Ishikawa (cell line): ENCODE measurements around the gene ABL1.

Experiments
- CEBPB ChIP-seq: IDR thresholded peaks from 2 replicates; pipeline ENCODE4 v1.6.1; 2012
- CREB1 ChIP-seq: IDR thresholded peaks from 2 replicates; pipeline ENCODE4 v1.6.1; 2012; ENCODE audit warnings: low read depth
- EGR1 ChIP-seq: IDR thresholded peaks from 2 replicates; pipeline ENCODE4 v1.6.1; 2012
- EP300 ChIP-seq: IDR thresholded peaks from 2 replicates; pipeline ENCODE4 v1.6.1; 2012; ENCODE audit warnings: borderline replicate concordance
- FOXM1 ChIP-seq: IDR thresholded peaks from 2 replicates; pipeline ENCODE4 v1.6.1; 2012; ENCODE audit warnings: low read depth, borderline replicate concordance
- NFIC ChIP-seq: IDR thresholded peaks from 2 replicates; pipeline ENCODE4 v1.6.1; 2012
- RAD21 ChIP-seq: IDR thresholded peaks from 2 replicates; pipeline ENCODE4 v1.6.1; 2012; ENCODE audit warnings: low read depth
- REST ChIP-seq: IDR thresholded peaks from 2 replicates; pipeline ENCODE4 v1.6.1; 2012; ENCODE audit warnings: low read depth, mild to moderate bottlenecking
- TAF1 ChIP-seq: IDR thresholded peaks from 2 replicates; pipeline ENCODE4 v1.6.1; 2012; ENCODE audit warnings: low read depth, mild to moderate bottlenecking
- TCF12 ChIP-seq: IDR thresholded peaks from 2 replicates; pipeline ENCODE4 v1.6.1; 2012; ENCODE audit warnings: low read depth
- TEAD4 ChIP-seq: IDR thresholded peaks from 2 replicates; pipeline ENCODE4 v1.6.1; 2012
- YY1 ChIP-seq: IDR thresholded peaks from 2 replicates; pipeline ENCODE4 v1.6.1; 2012; ENCODE audit warnings: low read depth
- ZBTB7A ChIP-seq: IDR thresholded peaks from 2 replicates; pipeline ENCODE4 v1.6.1; 2012; ENCODE audit warnings: low read depth
- TF ChIP-seq, protein P1 (sequence below): IDR thresholded peaks from 2 replicates; pipeline ENCODE4 v1.6.1; 2012
- TF ChIP-seq, protein P2 (sequence below): IDR thresholded peaks from 2 replicates; pipeline ENCODE4 v1.6.1; 2012

ABL1 gene

GRCh38 chr9:130858739-130859705 is 24.0 kb downstream of the ABL1 start:
- TF ChIP-seq NFIC (no peak), CEBPB (no peak), RAD21 (no peak), CREB1 (no peak), FOXM1 (no peak), REST (no peak), TEAD4 (no peak), EGR1 (no peak), EP300 (no peak), YY1 (no peak), TCF12 (no peak), TAF1 (no peak), ZBTB7A (no peak)
- TF ChIP-seq, protein P1, sequence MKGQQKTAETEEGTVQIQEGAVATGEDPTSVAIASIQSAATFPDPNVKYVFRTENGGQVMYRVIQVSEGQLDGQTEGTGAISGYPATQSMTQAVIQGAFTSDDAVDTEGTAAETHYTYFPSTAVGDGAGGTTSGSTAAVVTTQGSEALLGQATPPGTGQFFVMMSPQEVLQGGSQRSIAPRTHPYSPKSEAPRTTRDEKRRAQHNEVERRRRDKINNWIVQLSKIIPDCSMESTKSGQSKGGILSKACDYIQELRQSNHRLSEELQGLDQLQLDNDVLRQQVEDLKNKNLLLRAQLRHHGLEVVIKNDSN = no peak
- TF ChIP-seq, protein P2, sequence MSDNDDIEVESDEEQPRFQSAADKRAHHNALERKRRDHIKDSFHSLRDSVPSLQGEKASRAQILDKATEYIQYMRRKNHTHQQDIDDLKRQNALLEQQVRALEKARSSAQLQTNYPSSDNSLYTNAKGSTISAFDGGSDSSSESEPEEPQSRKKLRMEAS = no peak

DNA sequence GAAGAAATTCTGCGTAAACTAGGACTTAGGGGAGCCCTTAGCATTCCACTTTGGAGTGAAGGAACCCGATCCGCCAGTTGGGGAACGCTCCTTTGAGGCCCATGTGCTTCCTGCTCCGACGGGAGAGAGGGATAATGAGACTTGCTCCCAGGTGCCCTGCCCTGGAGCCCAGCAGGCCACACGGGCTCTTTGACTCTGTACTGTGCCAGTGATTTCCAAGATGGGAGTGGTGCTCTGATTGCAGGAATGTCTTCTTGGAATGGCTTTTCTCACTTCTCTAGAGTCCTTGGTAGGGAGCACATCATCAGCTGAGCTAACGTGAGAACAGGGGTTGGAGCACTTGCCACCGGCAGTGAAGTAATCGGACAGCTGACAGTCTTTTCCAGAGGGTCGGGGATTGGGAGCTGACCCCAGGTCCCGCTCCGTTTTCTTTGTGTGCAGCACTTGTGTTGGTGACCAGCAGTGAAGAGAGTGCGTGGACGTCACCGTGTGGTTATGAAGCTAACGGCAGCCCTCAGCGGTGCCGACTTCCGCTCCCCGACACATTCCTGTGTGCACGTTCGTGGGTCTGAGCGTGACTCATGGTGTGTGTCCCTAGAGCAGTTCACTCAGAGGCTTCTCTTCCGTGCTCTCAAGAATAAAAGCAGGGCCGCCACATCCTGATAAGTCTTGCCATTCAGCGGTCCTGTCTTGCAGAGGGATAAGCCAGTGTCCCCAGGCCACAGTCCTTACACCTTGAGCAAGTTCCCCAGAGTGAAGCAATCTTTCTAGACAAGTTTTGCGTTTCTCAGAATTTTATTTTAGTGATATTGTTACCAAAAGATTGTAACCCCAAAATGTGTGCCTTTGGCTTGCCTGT is 25.6 kb downstream of the ABL1 start:
- TF ChIP-seq REST = no peak
- TF ChIP-seq, protein P1 = no peak
- no peak for TF ChIP-seq ZBTB7A
- TF ChIP-seq TAF1 = no peak
- TF ChIP-seq RAD21 = no peak
- TF ChIP-seq, protein P2 = no peak
- TF ChIP-seq EGR1 = no peak
- TF ChIP-seq NFIC = no peak
- TF ChIP-seq YY1 = no peak
- no peak for TF ChIP-seq CEBPB
- TF ChIP-seq TCF12 = no peak

DNA sequence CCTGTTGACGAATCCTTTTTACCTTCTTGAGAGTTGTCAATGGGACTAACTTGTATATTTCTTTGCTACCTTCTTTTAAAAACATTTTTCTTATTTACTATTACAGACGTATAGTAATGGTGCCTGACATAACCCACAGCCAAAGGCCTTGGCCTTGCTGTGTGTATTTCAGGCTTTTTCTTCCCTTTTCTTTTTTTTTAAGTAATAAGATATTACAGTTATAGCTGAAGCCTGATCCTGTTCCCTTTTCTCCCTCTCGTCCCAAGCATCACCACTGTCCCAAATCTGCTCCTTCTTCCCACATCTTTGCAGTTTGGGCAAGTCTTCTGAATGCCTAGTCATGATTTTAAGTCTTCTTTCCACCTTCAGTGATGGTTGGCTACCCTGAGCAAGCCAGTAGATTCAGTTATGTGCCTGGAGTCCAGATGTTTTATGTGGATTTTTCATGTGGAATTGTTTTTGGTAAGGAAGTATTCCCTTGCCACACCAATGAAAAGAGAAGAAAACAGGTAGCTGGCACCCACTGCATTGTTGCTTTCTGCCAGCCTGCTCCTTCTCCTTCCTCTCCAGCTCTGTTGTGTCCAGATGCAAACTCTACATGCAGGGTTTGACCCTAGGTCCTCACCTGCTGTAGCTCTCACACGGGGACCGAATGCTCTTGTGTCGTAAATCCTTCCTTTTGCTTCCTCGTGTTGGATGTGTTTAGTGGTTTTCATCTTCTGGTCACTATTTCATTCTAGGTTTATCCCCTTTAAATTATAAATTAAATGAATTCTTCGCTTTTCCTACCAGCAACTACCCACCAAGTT is 26.5 kb downstream of the ABL1 start:
- no peak for TF ChIP-seq ZBTB7A
- TF ChIP-seq TCF12 = no peak
- no peak for TF ChIP-seq NFIC
- no peak for TF ChIP-seq EGR1
- no peak for TF ChIP-seq YY1
- TF ChIP-seq, protein P1 = no peak

DNA sequence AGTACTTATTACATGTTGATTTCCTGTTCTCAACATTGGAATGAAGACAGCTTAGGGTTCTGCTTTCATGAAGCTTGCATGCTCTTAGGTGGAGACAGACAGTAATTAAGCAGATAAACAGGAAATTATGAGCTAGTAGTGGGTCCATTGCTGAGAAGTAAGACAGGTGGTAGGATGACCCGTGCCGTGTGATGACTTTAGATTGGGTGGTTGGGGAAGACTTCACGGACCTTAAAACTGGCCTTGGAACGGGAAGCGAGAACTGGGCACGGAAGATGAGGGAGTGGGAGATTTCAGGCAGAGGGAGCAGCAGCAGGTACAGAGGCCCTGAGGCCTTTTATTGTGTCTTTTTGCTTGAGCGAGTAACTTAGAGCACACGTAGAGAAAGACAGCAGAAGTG is 27.2 kb downstream of the ABL1 start:
- TF ChIP-seq TAF1 = no peak
- no peak for TF ChIP-seq TCF12
- no peak for TF ChIP-seq FOXM1
- no peak for TF ChIP-seq EP300
- TF ChIP-seq ZBTB7A = no peak
- TF ChIP-seq, protein P1 = no peak
- no peak for TF ChIP-seq REST
- TF ChIP-seq YY1 = no peak
- TF ChIP-seq EGR1 = no peak
- TF ChIP-seq, protein P2 = no peak
- no peak for TF ChIP-seq CEBPB
- no peak for TF ChIP-seq TEAD4
- no peak for TF ChIP-seq CREB1
- no peak for TF ChIP-seq NFIC
- TF ChIP-seq RAD21 = no peak
